Measurements from ENCODE around the gene FHIT.

Gene FHIT

GRCh38 chr3:61043156-61043555, 208.1 kb downstream of the FHIT start:
- Histone ChIP-seq H3K27ac (no peak overlapping the region), H3K36me3 (ENCODE audit: control insufficient read depth, insufficient read depth, low read length) (no peaks in the 10 kb centered on the region), H3K4me2 (ENCODE audit: low read length) (no peak overlapping the region), H3K27me3 (ENCODE audit: control insufficient read depth, insufficient read depth, low read length) (no peaks in the 10 kb centered on the region), H3K79me2 (peaks cover 3% of the 10 kb centered on the region), H2AFZ (no peak overlapping the region), H3K9ac (no peak overlapping the region), H3K4me3 (ENCODE audit: low read depth, low read length) (no peak overlapping the region), H3K4me1 (no peaks in the 10 kb centered on the region), H3K9me3 (ENCODE audit: control insufficient read depth, low read length) (no peaks in the 10 kb centered on the region)
- TF ChIP-seq CTCF (IDR thresholded peaks at IDR 0.05): no peak

GRCh38 chr3:61040618-61041017, 210.6 kb downstream of the FHIT start:
- H3K9me3 ChIP-seq (ENCODE audit: control insufficient read depth, low read length): no peaks in the 10 kb centered on the region

GRCh38 chr3:61035573-61035972, 215.7 kb downstream of the FHIT start:
- Histone ChIP-seq H3K79me2 (no peaks in the 10 kb centered on the region), H3K4me2 (ENCODE audit: low read length) (no peak overlapping the region), H3K4me3 (ENCODE audit: low read depth, low read length) (no peak overlapping the region), H3K9me3 (ENCODE audit: control insufficient read depth, low read length) (no peaks in the 10 kb centered on the region), H3K27ac (no peak overlapping the region), H3K27me3 (ENCODE audit: control insufficient read depth, insufficient read depth, low read length) (no peaks in the 10 kb centered on the region), H3K9ac (no peak overlapping the region), H3K36me3 (ENCODE audit: control insufficient read depth, insufficient read depth, low read length) (no peaks in the 10 kb centered on the region), H2AFZ (no peak overlapping the region), H3K4me1 (no peaks in the 10 kb centered on the region)
- no peak for TF ChIP-seq CTCF (IDR thresholded peaks at IDR 0.05)

More at GRCh38 chr3:61040618-61041017, 210.6 kb downstream of the FHIT start:
- Histone ChIP-seq H3K4me3 (ENCODE audit: low read depth, low read length) (no peak overlapping the region), H3K79me2 (no peaks in the 10 kb centered on the region), H3K4me2 (ENCODE audit: low read length) (no peak overlapping the region), H3K9ac (no peak overlapping the region), H3K4me1 (no peaks in the 10 kb centered on the region), H2AFZ (no peak overlapping the region), H3K27me3 (ENCODE audit: control insufficient read depth, insufficient read depth, low read length) (no peaks in the 10 kb centered on the region), H3K36me3 (ENCODE audit: control insufficient read depth, insufficient read depth, low read length) (no peaks in the 10 kb centered on the region), H3K27ac (no peak overlapping the region)
- TF ChIP-seq CTCF (IDR thresholded peaks at IDR 0.05): no peak

- Histone ChIP-seq H2AFZ (no peak overlapping the region), H3K27me3 (ENCODE audit: control insufficient read depth, insufficient read depth, low read length) (no peaks in the 10 kb centered on the region), H3K4me1 (no peaks in the 10 kb centered on the region), H3K36me3 (ENCODE audit: control insufficient read depth, insufficient read depth, low read length) (no peaks in the 10 kb centered on the region), H3K79me2 (peaks cover 3% of the 10 kb centered on the region), H3K4me3 (ENCODE audit: low read depth, low read length) (no peak overlapping the region), H3K27ac (no peak overlapping the region), H3K9me3 (ENCODE audit: control insufficient read depth, low read length) (no peaks in the 10 kb centered on the region), H3K9ac (no peak overlapping the region), H3K4me2 (ENCODE audit: low read length) (no peak overlapping the region)
- no peak for TF ChIP-seq CTCF (IDR thresholded peaks at IDR 0.05)
Observed at GRCh38 chr3:61032991-61033390, 218.3 kb downstream of the FHIT start.

- Histone ChIP-seq H3K9me3 (ENCODE audit: control insufficient read depth, low read length) (no peaks in the 10 kb centered on the region), H3K36me3 (ENCODE audit: control insufficient read depth, insufficient read depth, low read length) (no peaks in the 10 kb centered on the region), H3K79me2 (peaks cover 3% of the 10 kb centered on the region), H3K9ac (no peak overlapping the region), H3K27me3 (ENCODE audit: control insufficient read depth, insufficient read depth, low read length) (no peaks in the 10 kb centered on the region), H3K27ac (no peak overlapping the region), H3K4me1 (no peaks in the 10 kb centered on the region), H2AFZ (no peak overlapping the region), H3K4me2 (ENCODE audit: low read length) (no peak overlapping the region), H3K4me3 (ENCODE audit: low read depth, low read length) (no peak overlapping the region)
- TF ChIP-seq CTCF (IDR thresholded peaks at IDR 0.05): no peak
Observed at GRCh38 chr3:61031503-61031902, 219.7 kb downstream of the FHIT start.
